Breast epithelium (tissue), 3 donors: Measurements from ENCODE around the gene SFSWAP.
"Not testable (repeated sequence)": the region's sequence is repeated elsewhere in the genome, so short reads cannot be mapped to it uniquely, and the experiment has no call there.

Source experiments
- CTCF ChIP-seq, 3 donors: fragments of 450-650 bp; IDR thresholded peaks; one replicate each; pipeline ENCODE4 v1.5.1; 2016 to 2017; ENCODE audit warnings: antibody characterized with exemption in 3 of 3, mild to moderate bottlenecking in 3 of 3, moderate library complexity in 3 of 3
- POLR2A ChIP-seq: fragments of 450-650 bp; IDR thresholded peaks from one replicate; pipeline ENCODE4 v1.6.1; 2016; ENCODE audit warnings: antibody characterized with exemption, mild to moderate bottlenecking, moderate library complexity

- not testable (repeated sequence) for TF ChIP-seq POLR2A; CTCF (IDR thresholded peaks at IDR 0.05)
Measured at GRCh38 chr12:131679186-131679585, 31.7 kb upstream of the SFSWAP start.
